OCI-M1 (cell line): ENCODE results near the gene KCTD16.

Source experiments
- DNase-seq: peaks from one replicate; lab custom pipeline; 2025; lab: John Stamatoyannopoulos, UW

The KCTD16 gene

DNA sequence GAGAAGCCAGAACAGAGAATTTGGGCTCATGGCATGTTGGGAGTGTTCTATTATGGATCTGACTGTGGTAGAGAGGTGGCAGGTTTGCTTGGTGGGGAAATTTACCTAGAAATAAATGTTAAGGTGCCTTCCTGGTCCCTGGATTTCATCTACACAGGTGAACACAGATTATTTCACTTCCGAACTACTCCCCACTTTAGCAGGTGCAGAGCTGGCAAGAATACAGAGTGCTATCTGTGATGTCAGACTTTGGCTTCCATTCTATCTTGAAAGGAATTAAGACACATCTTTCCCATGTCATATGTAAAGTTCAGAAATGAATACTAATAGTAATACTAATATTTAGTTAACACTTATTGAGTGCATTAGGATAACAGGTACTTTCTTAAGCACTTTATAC lies 234.0 kb downstream of the KCTD16 start:
- DNase-seq, result no peak

DNA sequence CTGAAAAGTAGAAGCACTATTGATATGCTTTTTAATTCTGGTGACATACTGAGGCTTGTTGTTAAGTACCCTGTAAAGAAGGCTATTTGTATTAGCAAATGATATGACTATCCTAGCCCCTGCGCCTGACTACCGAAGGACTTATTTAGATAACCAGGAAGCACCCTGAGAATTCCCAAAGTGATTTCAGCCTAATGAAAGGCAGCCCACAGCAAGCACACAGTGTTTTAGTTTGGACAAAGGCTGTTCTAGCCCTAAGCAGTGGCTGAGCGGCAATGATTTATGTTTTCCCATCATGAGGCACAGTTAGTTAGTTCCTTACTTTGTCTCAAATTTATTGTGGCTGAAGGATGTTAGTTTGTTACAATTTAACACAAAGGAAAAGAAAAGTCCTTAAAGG lies 235.3 kb downstream of the KCTD16 start:
- DNase-seq, result no peak

DNA sequence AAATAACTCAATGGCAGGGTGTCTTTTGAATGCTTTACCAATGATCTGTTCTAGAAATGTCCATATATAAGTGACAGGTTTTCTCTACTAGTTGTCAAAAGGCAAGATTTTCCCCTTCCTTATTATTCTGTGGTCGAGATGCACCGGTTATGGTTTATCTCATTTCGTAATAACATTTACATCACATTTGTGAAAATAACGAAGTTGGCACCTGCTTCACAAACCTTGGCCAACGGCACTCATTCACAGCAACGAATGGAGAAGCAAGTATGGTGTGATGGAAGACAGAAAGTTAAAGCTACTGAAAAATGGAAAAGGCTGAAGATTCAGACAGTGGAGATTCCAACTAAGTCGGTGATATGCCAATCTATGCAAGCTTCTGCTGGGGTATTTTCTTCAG lies 235.8 kb downstream of the KCTD16 start:
- DNase-seq, result no peak

DNA sequence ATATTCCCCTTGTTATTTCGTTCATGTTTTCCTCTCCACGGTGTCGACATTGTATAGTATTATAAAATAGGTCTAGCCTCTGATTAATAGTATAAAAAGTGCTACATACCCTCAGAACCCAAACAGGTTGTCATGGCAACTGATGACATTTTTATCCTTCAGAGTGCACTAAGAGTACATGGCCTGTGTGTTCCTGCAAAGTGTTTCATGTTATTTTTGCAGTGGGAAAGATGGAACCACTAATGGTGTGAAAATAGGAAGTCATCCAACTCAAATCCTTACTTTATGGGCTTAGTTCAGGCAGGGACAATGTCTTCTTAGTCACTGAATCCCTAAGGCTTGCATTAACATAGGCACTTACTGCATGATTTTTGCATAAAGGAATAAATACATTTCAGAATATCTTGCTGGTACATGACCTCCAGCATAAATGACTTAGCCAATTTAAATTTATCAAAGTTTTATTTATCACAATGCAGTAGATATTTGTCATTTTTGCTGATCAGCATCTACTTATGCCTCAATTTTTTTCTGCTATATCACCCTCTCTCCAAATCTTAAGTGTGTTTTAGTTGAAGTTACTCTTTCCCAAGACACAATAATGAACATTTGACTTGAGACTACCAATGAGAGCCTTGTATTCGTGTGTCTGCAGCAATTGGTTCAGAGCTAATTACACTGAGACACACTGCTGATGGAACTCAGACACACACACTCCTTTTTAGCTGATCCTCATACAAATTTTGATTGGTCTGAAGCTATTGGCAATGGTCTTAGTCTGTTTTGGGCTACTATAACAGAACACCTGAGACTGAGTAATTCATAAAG lies 243.7 kb downstream of the KCTD16 start:
- DNase-seq, result no peak

DNA sequence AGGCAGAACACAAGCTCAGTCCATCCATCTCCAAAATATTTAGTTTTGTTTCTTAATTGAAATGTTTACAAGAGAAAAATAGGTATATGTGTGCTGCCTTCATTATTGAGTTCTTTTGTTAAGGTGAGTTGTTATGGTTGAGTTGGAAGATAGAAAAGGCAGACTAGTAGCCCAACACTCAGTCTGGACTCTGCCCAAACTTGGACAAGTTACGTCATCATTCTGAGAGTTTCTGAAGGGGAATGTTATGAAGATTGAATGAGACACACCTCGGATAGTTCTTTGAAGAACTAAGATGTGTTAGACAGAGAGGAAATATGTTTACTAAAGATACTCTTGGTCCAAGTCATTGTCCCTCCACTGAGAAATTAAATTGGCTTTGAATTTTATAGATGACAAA lies 245.5 kb downstream of the KCTD16 start:
- DNase-seq, result no peak

DNA sequence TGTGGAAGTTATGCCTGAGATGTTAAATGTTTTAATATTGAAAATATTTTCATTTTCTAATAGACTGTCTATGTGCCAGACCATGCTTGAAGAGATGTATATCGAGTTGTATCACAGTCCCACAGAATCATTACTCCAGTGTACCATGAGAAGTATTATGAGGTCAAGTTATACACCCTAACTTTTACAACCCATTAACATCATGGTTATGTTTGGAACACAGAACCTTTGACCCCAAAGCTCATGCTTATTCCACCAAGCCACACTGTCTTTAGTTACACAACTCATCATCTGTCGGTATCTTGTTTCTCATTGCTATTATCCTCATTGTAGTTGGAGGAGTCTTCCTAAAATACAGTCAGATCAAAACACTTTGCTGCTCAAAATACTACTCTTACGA lies 248.0 kb downstream of the KCTD16 start:
- no peak for DNase-seq

DNA sequence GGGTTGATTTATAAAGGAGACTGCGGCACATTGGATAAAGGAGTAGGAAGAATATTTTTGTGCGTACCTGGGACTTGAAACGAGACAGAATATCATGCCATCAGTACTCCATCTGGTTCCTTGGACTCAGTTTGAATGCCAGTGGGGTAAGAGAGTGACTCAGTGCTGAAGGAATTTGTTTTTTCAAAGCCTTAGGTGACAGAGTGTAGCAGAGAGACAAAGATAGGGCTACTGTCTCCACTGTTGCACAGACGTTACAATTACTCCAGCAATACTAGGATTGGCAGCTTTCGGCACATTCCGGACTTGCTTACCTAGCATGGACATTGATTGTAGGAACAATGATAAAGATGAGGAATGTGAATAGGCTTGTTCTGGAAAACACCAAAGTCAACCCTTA lies 250.7 kb downstream of the KCTD16 start:
- no peak for DNase-seq

DNA sequence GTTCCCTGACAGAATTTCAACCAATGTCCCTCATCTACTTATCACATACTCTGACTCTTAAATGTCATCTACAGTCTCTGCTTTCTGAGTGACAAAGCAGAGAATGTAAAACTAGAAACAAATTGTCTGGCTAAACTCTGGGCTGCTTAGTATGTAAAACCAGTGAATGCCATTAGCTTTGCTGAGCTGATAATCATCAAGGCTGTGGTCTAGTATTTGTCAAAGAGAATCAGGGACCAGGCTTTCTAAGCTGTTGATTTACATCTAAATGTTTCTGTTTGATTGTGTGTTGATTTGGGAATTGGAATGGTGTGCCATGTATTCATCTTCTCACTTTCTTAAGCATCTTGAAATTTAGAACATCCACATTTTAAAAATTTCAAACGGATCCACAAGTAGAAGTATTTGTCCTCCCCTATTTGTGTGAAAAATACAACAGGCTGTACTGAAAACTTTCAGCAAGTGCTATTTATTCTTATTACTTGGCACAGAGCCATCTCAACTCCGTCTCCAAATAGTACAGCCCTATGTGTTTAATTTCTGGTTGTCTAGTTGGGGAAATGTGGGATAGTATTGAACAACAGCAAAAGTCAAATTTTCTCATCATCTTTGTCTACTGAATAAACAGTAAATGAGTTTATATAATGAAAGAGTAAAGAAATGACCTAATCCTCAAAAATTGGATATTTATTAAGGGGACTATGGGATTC lies 251.5 kb downstream of the KCTD16 start:
- no peak for DNase-seq

DNA sequence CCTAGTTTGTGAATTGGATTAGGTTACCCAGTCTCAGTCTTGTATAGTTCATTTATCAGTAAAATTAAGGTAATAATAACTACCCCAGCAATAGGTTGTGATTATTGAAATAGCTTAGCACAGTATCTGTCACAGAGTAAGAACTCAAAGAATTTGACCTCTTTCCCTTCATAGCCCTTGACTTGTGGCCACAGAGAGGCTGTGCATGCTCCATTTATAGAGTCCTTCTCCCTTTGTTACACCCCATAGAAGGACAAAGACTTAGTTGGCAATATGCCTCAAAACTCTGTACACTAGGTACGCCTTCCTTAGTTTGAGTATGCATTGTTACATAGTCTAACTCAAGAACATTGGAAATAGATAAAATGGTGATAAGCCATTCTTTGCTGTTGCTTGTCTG lies 257.2 kb downstream of the KCTD16 start:
- no peak for DNase-seq

DNA sequence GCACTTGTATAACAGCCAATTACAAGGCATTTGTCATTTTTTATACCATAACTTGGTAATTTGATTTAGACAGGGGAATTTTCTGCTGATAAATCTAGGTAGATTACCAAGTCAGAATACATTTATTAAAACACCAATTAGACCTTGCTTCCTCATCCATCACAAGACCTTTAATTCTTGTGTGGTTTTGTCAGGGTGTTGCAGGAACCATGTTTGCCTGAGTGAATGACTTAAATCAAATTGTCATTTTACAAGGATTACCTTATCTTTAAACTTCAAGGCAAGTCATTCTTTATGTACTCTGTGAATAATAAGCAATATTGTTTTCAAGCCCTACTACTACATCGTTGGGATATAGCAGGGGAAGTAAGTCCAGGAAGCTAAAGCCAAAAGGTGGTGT lies 257.7 kb downstream of the KCTD16 start:
- no peak for DNase-seq

DNA sequence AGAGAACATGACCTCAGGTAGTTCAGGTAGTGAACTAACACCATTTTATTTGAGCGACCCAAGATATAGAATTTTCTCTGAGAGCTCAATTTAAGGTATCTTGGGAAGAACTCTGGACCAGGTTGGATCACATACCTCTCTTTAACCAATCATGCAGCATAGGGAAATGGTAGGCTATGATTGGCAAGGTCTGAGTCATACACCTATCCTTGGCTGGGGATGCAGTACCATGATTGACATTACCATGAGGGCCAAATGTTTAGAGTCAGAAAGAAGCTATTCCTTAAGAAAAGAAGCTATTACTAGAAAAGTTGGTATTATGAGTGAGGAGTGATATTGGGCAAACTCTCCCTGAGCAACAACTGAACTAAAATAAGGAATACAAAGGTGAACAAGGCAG lies 258.7 kb downstream of the KCTD16 start:
- no peak for DNase-seq

DNA sequence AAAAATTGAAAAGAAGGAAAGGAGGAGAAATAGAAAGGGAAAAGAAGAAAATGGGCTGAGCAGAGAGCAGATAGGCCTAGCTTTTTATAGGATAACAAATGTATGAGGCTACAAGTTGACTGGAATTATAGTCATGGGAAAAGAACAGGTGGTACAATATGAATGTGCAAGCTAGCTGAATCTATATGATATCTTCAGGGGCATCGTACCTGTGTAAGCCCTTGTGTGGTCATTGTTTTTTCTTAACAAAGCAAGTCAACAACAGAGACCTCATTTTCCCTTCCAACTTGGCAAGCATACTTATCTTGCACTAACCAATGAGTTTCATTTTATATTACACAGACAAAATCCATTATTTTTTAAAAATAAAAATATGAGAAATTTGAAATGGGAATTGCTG lies 259.2 kb downstream of the KCTD16 start:
- DNase-seq, result no peak

DNA sequence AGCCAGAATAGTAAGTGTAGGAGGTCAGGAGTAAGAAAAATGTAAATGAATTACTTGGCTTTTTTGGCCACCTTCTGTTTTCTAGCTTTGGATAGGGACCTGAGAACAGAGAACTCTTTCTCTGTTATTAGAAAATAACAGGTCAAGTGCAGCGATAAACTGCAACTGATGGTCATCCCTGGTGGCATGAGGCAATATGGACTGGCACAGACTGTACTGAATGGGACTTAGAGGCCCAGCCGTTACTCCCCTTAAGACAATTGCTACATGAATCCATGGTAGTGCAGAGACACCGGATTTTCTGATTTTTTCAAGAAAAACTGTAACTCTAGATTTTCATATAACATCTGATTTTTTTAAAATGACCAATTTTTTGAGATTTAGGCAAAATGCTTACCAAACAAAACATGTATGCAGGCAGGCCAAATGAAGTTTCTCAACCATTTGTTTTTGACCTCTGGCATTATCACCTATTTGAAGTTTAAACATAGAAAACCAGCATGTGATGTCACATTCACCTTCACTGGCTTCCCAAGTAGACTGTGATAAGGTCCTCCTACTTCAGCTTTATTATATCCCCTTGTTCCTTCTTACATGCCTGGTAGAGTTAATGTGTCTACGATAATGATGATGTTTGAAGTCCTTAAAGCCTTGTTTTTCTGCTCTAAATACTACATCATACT lies 262.6 kb downstream of the KCTD16 start:
- DNase-seq, result no peak

DNA sequence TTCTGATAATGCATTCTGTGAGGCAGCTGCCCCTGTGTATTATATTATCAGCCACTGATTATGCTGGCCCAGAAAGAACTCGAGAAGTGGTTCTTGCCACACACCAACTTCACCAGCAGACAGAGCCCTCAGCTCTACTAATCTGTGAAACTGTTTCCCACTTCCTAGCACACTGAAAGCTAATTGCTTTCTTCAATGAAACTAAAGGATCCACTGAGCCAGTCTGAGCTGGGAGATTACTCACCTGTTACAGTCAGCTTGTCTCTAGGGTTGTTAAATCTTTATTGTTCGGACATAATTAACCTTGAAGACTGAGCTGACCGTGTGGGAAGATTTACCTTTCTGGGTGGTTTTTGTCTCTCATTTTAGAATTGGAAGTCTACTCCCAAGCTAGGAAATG lies 263.2 kb downstream of the KCTD16 start:
- DNase-seq, result no peak

DNA sequence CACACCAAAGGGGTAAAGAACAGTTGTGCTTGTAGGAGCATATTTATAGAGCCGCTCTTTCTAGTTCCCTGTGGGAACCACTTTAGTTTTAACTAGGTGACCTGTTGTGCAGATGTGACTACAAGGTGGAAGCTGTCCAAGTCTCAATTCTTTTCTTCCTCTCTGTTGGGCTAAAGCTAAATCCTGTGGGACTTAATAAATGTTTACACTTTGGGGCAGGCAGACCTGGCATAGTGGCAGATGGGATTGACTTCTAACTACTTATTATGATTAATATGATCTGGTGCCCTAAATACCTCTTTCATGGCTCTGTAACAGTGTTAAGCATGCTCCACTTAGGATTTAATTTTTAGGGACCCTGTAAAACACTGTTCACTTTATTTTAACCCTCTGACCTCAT lies 265.3 kb downstream of the KCTD16 start:
- DNase-seq, result no peak

DNA sequence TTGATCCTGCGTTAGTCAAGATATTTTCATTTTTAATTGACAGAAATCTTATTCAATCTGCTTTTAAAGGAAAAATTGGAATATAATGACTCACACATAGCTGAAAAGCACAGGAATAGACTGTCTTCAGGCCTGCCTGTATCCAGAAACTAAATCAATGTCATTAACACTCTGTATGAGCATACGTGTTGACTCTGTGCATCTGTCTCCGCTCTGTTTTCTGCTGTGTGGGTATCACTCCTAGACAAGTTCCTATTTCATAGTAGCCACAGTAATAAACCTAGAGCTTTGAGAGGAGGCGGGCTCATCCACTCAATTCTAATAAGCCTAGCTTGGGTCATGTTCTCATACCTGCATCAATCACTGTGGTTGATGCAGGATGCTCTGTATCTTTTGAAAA lies 267.6 kb downstream of the KCTD16 start:
- no peak for DNase-seq

DNA sequence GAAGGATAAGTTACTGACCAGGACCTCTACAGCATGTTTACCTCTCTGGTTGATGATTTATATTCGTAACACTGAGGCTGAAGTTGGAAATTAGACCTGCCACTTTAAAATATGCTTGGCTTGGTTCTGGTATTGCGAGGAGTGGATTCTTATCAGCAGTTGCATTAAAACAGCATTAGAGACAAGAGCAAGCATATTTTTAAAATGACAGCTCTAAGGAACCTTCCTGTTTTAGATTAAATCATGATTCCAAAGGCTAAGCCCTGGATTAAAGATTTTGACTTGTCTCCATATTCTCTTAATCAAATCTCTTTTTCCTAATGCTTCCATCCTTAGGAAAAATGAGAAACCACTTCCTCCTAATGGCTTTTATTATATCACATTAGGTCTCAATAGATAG lies 277.8 kb downstream of the KCTD16 start:
- DNase-seq, result no peak

DNA sequence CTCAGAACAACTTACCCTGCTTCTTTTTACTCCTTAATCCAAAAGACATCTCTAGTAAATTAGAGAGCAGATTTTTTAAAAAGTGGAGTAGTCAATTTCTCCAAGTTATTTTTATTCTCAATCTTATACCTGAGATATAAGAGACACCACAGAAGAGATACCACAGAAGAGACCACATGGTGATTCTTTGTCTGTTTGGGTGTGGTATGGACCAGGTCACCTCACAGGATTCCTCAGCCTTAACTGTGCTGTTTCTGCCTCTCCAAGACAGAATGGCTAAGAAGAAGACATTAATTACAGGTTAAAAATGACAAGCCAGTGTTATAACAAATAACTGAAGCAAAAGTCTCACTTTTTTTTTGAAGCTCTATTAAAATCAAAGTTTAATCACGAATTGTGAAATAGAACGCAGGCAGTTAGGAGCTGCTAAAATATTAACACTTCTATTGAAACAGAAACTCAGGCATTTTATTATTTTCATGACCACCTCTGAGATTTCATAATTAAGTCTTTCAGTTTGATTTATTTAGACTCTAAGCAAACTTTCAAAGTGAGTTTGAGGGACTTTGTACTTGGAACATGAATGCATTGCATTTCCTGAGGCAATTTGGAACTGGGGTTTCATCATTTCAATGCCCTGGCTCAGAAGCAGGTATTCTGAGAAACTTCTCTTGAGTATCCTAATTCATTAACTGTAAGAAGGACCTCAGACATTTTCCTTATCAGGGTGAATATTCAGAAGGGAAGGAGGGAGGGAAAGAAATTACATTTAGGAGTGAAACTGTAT lies 280.7 kb downstream of the KCTD16 start:
- DNase-seq, result peak; percentile 63

DNA sequence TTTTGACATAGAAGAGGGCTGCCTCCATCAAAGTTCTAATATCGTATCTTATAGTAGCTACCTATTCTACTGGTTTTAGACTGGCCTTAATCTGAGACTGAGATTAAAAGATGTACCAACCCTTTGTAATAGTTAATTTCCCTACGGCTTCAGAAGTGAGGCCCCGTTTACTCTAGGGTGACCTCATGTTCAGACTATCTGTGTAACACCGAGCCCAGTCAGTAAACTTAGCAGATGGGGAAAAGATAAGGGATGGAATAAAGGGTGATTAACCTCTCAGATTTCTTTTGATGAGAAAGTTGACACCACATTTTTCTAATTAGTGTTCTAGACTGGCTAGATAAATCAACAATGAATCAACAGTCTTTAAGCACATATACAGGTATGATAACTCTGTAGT lies 283.1 kb downstream of the KCTD16 start:
- no peak for DNase-seq

DNA sequence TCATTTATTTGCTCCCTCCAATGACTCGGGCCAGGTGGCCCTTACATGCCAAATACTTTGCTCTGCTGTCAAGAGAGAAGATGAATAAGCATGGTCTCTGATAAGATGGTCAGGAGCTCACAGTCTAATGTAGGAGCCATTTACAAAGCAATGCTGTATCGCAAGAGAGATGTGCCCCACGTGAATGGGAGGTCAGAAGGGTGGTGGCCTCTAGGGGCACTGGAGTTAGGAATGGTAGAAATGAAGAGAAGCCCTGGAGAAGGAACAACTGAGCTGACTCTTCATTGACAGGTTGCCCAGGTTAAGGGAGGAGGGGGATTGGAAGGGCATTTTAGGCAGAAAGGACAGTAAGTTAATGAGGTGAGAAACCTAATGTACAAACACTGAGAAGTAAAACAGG lies 286.5 kb downstream of the KCTD16 start:
- DNase-seq, result no peak

DNA sequence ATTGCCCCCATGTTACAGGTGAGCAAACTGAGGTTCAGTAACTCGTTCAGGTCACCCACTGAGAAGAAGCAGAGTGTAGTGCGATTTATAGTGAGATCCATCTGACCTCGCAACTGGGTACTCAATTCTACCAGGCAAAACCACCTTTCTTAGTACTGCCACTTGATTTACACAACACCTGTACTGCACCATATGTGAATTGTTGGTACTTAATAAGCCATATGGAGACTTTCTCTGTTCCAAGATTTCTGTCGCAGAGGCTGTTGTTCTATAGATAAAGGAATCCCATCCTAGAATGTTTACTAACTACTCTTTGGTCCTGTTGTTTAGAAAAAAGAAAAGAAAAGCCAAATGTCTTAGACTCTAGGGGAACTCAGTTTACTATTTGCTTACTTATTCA lies 287.5 kb downstream of the KCTD16 start:
- DNase-seq, result no peak

DNA sequence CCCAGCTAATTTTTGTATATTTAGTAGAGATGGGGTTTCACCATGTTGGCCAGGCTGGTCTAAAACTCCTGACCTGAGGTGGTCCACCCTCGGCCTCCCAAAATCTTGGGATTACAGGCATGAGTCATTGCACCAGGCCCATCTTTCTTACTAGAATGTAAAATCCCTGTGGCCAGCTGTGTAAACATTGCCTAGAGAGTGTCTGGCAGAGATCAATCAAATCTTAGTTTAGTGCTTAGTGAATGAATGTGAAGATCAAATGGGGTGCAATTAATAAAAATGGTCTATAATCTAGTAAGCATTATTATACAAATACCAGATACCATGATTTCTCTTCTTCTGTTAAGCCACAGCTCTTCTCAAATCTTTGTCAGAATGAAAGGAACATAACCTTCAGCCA lies 289.9 kb downstream of the KCTD16 start:
- DNase-seq, result no peak
